ENCODE data around the gene HEATR1. TPM values are rescaled to one million over a fixed set of nuclear protein-coding genes. Genes with fewer than 3 reads are reported as not detected.

HEATR1 gene
- total and polyA plus RNA-seq, 2 donors (not counting 1 experiment from before 2014, with no cell fraction given), result 6.1 to 50.6 TPM

- H3K4me1 Mint-ChIP-seq, result peaks cover 9% of the 10 kb centered on the region
- POLR2A ChIA-PET, result no interaction called here
Observed at GRCh38 chr1:236509203-236509602, 95.1 kb downstream of the HEATR1 start.

GRCh38 chr1:236508593-236509027, 95.7 kb downstream of the HEATR1 start:
- Histone ChIP-seq H3K4me2 (replicated peaks; ENCODE audit: low read depth, low read length, poor library complexity, severe bottlenecking) (no peak overlapping the region), H3K9ac (ENCODE audit: low read length) (no peak overlapping the region), H4K20me1 (ENCODE audit: control insufficient read depth, insufficient read depth, low read length, poor library complexity, severe bottlenecking) (no peaks in the 10 kb centered on the region), H2AFZ (ENCODE audit: insufficient read depth, low read depth, low read length, poor library complexity, severe bottlenecking) (no peak overlapping the region), H3K27ac (ENCODE audit: low read length in 2 of 2) (no peak overlapping the region), H3K9me3 (ENCODE audit: control extremely low read depth in 1 of 3, control insufficient read depth in 2 of 3, insufficient read depth in 1 of 3, low read length in 2 of 3) (no peaks in the 10 kb centered on the region), H3K36me3 (replicated peaks in 1 of 2; ENCODE audit: control extremely low read depth in 1 of 2, control insufficient read depth in 1 of 2, extremely low read depth in 1 of 2, insufficient read depth in 2 of 2, low read length in 1 of 2) (no peaks in the 10 kb centered on the region), H3K4me1 (ENCODE audit: control insufficient read depth in 2 of 2, insufficient read depth in 2 of 2, low read length in 2 of 2) (no peaks in the 10 kb centered on the region), H3K4me3 (ENCODE audit: control extremely low read depth in 1 of 5, extremely low read depth in 1 of 5, insufficient read depth in 1 of 5, low read depth in 2 of 5, low read length in 4 of 5) (no peak overlapping the region), H3K27me3 (replicated peaks in 1 of 4; ENCODE audit: control extremely low read depth in 1 of 4, control insufficient read depth in 3 of 4, insufficient read depth in 4 of 4, low read length in 3 of 4) (no peaks in the 10 kb centered on the region), H3K79me2 (ENCODE audit: control insufficient read depth, insufficient read depth, low read length) (no peaks in the 10 kb centered on the region)
- intact Hi-C loops (cut with micrococcal nuclease), result no loop called here
- H3K27me3 Mint-ChIP-seq, result no peaks in the 10 kb centered on the region
- DNase-seq, result no peak
- no peak overlapping the region for H3K27ac Mint-ChIP-seq
- no peak overlapping the region for H3K4me3 Mint-ChIP-seq
- ChIA-PET CTCF (no interaction called here), POLR2A (no interaction called here)
- H3K9me3 Mint-ChIP-seq (ENCODE audit: insufficient read depth), result no peaks in the 10 kb centered on the region
- TF ChIP-seq EZH2 (IDR thresholded peaks at IDR 0.05; ENCODE audit: borderline replicate concordance, insufficient read depth, low read depth, low read length, poor library complexity, severe bottlenecking) (no peak), CTCF (IDR thresholded peaks at IDR 0.05) (no peak)
- no peak for ATAC-seq (ENCODE audit: low read depth)
- H3K4me1 Mint-ChIP-seq, result peaks cover 9% of the 10 kb centered on the region
- 67% methylated on average over 5 of the region's 6 CpGs for WGBS (ENCODE audit: insufficient coverage)

More at GRCh38 chr1:236509203-236509602, 95.1 kb downstream of the HEATR1 start:
- no peaks in the 10 kb centered on the region for H3K79me2 ChIP-seq (ENCODE audit: control insufficient read depth, insufficient read depth, low read length)
- Mint-ChIP-seq H3K9me3 (ENCODE audit: insufficient read depth) (no peaks in the 10 kb centered on the region), H3K4me3 (no peak overlapping the region), H3K27me3 (no peaks in the 10 kb centered on the region), H3K27ac (no peak overlapping the region)
- H3K27me3 ChIP-seq (replicated peaks in 1 of 4; ENCODE audit: control extremely low read depth in 1 of 4, control insufficient read depth in 3 of 4, insufficient read depth in 4 of 4, low read length in 3 of 4), result no peaks in the 10 kb centered on the region
- H4K20me1 ChIP-seq (ENCODE audit: control insufficient read depth, insufficient read depth, low read length, poor library complexity, severe bottlenecking), result no peaks in the 10 kb centered on the region
- H3K4me3 ChIP-seq (ENCODE audit: control extremely low read depth in 1 of 5, extremely low read depth in 1 of 5, insufficient read depth in 1 of 5, low read depth in 2 of 5, low read length in 4 of 5), result no peak overlapping the region
- TF ChIP-seq EZH2 (IDR thresholded peaks at IDR 0.05; ENCODE audit: borderline replicate concordance, insufficient read depth, low read depth, low read length, poor library complexity, severe bottlenecking), result no peak
- ATAC-seq (ENCODE audit: low read depth) (no peak), DNase-seq (no peak)
- WGBS (ENCODE audit: insufficient coverage), result 100% methylated on average over 1 of the region's 1 CpG
- H3K27ac ChIP-seq (ENCODE audit: low read length in 2 of 2), result no peak overlapping the region
- H3K9ac ChIP-seq (ENCODE audit: low read length), result no peak overlapping the region
- H3K36me3 ChIP-seq (replicated peaks in 1 of 2; ENCODE audit: control extremely low read depth in 1 of 2, control insufficient read depth in 1 of 2, extremely low read depth in 1 of 2, insufficient read depth in 2 of 2, low read length in 1 of 2), result no peaks in the 10 kb centered on the region
- no peak overlapping the region for H2AFZ ChIP-seq (ENCODE audit: insufficient read depth, low read depth, low read length, poor library complexity, severe bottlenecking)
- no peak overlapping the region for H3K4me2 ChIP-seq (replicated peaks; ENCODE audit: low read depth, low read length, poor library complexity, severe bottlenecking)
- intact Hi-C loops (cut with micrococcal nuclease), result no loop called here
- CTCF ChIA-PET, result no interaction called here
- H3K4me1 ChIP-seq (ENCODE audit: control insufficient read depth in 2 of 2, insufficient read depth in 2 of 2, low read length in 2 of 2), result no peaks in the 10 kb centered on the region
- no peaks in the 10 kb centered on the region for H3K9me3 ChIP-seq (ENCODE audit: control extremely low read depth in 1 of 3, control insufficient read depth in 2 of 3, insufficient read depth in 1 of 3, low read length in 2 of 3)

Measured in B cell (primary cell).